Aorta (tissue), 5 donors: ENCODE data around the gene PGAP1. TPM values are rescaled to one million over a fixed set of nuclear protein-coding genes. Genes with fewer than 3 reads are reported as not detected.

ENCODE experiments used
- ATAC-seq: fragments of 200-7000 bp; cut with Tn5 transposase; one replicate; pipeline ENCODE4 v1.9.1; 2022; ENCODE audit warnings: moderate library complexity; ENCODE audit not compliant: low FRiP score
- DNase-seq, 2 donors: peaks; one replicate each; pipeline ENCODE4 v3.0.0-alpha.2; 2020
- H3K27ac ChIP-seq, 2 donors: one replicate each; pipeline ENCODE4 v1.5.1; 2013; ENCODE audit warnings: low read length in 2 of 2, mild to moderate bottlenecking in 2 of 2, moderate library complexity in 2 of 2, control low read depth in 1 of 2, inconsistent platforms in 1 of 2, low read depth in 1 of 2
- H3K27me3 ChIP-seq, 2 donors: one replicate each; pipeline ENCODE4 v1.6.1; 2013; ENCODE audit warnings: control low read depth in 1 of 2, low read length in 1 of 2, mild to moderate bottlenecking in 1 of 2, moderate library complexity in 1 of 2; ENCODE audit not compliant: insufficient read depth in 2 of 2, control insufficient read depth in 1 of 2
- H3K36me3 ChIP-seq, 2 donors: one replicate each; pipeline ENCODE4 v1.6.1; 2013; ENCODE audit warnings: control low read depth in 1 of 2, low read length in 1 of 2, mild to moderate bottlenecking in 1 of 2; ENCODE audit not compliant: insufficient read depth in 2 of 2, control insufficient read depth in 1 of 2
- H3K4me1 ChIP-seq, 2 donors: one replicate each; pipeline ENCODE4 v1.6.1; 2013; ENCODE audit warnings: low read length in 2 of 2, control low read depth in 1 of 2, mild to moderate bottlenecking in 1 of 2, moderate library complexity in 1 of 2; ENCODE audit not compliant: insufficient read depth in 2 of 2, control insufficient read depth in 1 of 2
- H3K4me3 ChIP-seq, 2 donors: one replicate each; pipeline ENCODE4 v1.5.1; 2013; ENCODE audit warnings: low read length in 2 of 2, control low read depth in 1 of 2, mild to moderate bottlenecking in 1 of 2
- H3K9me3 ChIP-seq: one replicate; pipeline ENCODE4 v1.6.1; 2013; ENCODE audit warnings: mild to moderate bottlenecking, low read length; ENCODE audit not compliant: control insufficient read depth
- WGBS, 2 donors: extraction: QIAGEN DNeasy Blood & Tissue Kit; methylation state at CpG; one replicate each; pipeline ENCODE4 v1.1.7; 2013; 5-methylcytosine and 5-hydroxymethylcytosine counted together
- intact Hi-C, 2 donors: fragments of 100-400 bp; cut with DNase I; formaldehyde crosslinking; loops; one replicate each; pipeline versions ENCODE4 v1.14.2 to v1.15.0; 2022
- polyA plus RNA-seq, 2 donors: library from polyadenylated mRNA; stranded (reverse); fragments of 200-250 nt; gene quantifications; one replicate each; pipeline ENCODE4 v1.2.3, GENCODE V29; 2013
- total RNA-seq, 2 donors: library from RNA; stranded (reverse); fragmentation: NEBNext Ultra II Directional; extraction: Animal tissue kit (Norgen Biotek cat#: 25700); gene quantifications; one replicate each; pipeline ENCODE4 v1.2.1, GENCODE V29; 2021
- donor health status: healthy with polysubstance abuse.
- donor health status: Bipolar disorder and iron deficiency.
- donor health status: DM: no; HTN: no; CAD: no.
- donor health status: DM: no; HTN: no; CAD: no.
- donor health status: DM: yes; HTN: yes; CAD: no.

The PGAP1 gene
- total and polyA plus RNA-seq, 4 donors = 1.4 to 10.9 (median 6.0) TPM

DNA sequence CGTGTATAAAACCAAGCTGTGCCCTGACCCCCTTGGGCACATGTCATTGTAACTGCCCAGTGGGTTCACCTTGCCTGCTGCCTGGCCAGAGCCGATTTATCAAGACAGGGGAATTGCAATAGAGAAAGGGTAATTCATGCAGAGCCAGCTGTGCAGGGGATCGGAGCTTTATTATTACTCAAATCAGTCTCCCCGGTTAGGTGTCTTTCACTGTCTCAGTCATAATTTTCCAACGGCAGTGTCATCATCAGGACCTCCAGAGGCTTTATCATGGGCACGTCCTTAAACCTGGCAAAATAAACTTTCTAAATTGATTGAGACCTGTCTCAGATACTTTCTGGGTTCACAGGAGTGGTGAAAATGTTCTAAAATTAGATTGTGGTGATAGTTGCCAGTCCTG lies 29.6 kb upstream of the PGAP1 start:
- intact Hi-C loops = no loop called here
- Histone ChIP-seq H3K4me1 (no peaks in the 10 kb centered on the region), H3K27me3 (no peaks in the 10 kb centered on the region), H3K4me3 (no peak overlapping the region), H3K9me3 (no peaks in the 10 kb centered on the region), H3K36me3 (no peaks in the 10 kb centered on the region), H3K27ac (no peak overlapping the region)
- 67 to 71% methylated on average over 6 of the region's 6 CpGs for WGBS, 2 donors
- DNase-seq = no peak
- no peak for ATAC-seq

DNA sequence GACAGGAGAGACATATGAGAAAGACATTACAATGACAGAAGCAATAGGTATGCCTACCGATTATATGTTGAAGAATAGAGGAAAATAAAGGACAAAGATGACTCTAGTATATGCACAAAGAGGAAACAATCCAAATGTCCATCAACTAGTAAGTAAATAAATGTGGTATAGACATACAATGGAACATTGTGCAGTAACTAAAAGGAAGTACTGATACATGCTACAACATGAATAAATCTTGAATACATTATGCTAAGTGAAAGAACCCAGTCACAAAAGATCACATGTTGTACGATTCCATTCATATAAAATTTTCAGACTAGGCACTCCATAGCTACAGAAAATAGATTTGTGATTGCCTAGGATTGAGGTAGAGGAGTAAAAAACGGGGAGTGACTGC lies 28.5 kb upstream of the PGAP1 start:
- no peak overlapping the region for H3K4me3 ChIP-seq
- intact Hi-C loops = no loop called here
- no peaks in the 10 kb centered on the region for H3K9me3 ChIP-seq
- 46 to 77% methylated on average over 3 of the region's 3 CpGs for WGBS, 2 donors
- no peaks in the 10 kb centered on the region for H3K27me3 ChIP-seq
- DNase-seq (no peak), ATAC-seq (no peak)
- H3K4me1 ChIP-seq = no peaks in the 10 kb centered on the region
- H3K27ac ChIP-seq = no peak overlapping the region
- H3K36me3 ChIP-seq = no peaks in the 10 kb centered on the region

DNA sequence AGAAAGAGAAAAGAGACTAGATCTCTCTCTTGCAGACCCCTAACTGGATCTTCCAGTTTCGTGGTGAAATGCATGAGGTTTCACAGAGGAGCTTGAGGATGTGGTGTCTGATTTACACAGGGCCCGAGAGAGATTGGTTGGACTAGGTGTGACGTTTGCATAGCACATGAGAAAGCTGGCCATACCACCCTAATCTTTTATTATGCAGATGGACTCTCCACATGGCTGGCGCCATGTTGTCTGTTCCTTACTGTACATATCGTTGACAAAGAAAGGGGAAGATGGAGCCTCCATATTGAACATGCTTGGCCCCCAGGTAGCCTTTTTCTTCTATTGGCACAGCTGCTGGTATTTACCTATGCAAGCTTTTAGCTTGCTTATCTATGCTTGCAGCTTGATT lies 27.5 kb upstream of the PGAP1 start:
- ATAC-seq = no peak
- Histone ChIP-seq H3K4me3 (no peak overlapping the region), H3K4me1 (no peaks in the 10 kb centered on the region), H3K27me3 (no peaks in the 10 kb centered on the region), H3K27ac (no peak overlapping the region), H3K36me3 (no peaks in the 10 kb centered on the region), H3K9me3 (no peaks in the 10 kb centered on the region)
- no peak for DNase-seq
- WGBS, 2 donors = 87 to 92% methylated on average over 5 of the region's 5 CpGs
- intact Hi-C loops = no loop called here

DNA sequence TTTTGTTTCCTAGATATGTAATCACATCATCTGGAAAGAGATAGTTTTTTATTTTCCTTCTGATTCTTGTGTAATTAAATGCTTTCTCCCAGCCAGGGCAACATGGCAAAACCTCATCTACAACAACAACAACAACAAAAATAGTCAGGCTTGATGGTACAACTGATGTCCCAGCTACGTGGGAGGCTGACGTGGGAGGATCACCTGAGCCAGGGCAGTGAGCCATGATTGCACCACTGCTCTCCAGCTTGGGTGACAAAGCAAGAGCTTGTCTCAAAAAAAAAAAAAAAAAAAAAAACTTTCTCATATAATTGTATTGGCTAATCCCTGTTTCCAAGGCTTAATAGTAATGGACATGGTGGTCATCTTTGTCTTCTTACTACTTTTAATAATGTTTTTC lies 26.4 kb upstream of the PGAP1 start:
- intact Hi-C loops = no loop called here
- WGBS, 2 donors = 93 to 98% methylated on average over 2 of the region's 2 CpGs
- no peak for ATAC-seq
- Histone ChIP-seq H3K4me1 (no peaks in the 10 kb centered on the region), H3K4me3 (no peak overlapping the region), H3K27me3 (no peaks in the 10 kb centered on the region), H3K27ac (no peak overlapping the region), H3K9me3 (no peaks in the 10 kb centered on the region), H3K36me3 (no peaks in the 10 kb centered on the region)
- no peak for DNase-seq

DNA sequence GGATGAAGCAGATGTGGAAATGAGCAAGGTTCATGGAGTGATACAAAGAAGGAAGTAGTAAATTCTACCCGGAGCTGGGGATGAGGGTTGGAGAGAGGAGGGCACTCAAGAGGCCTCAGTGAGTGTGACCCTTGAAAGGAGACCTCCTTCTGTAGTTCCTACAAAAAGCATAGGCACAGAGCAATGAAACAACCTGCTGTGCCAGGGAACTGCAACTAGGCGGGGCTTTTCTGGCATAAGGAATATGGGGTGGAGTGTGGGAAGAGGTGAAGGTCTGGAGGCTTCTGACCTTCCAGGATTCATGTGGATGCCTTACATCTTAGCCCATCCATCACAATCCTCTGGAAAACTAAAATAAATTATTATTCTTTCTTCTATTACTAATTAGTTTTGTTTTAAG lies 25.5 kb upstream of the PGAP1 start:
- intact Hi-C loops = no loop called here
- no peak for ATAC-seq
- DNase-seq = no peak
- no peaks in the 10 kb centered on the region for H3K4me1 ChIP-seq
- H3K9me3 ChIP-seq = no peaks in the 10 kb centered on the region
- no peaks in the 10 kb centered on the region for H3K36me3 ChIP-seq
- no peak overlapping the region for H3K27ac ChIP-seq
- no peaks in the 10 kb centered on the region for H3K27me3 ChIP-seq
- 57 to 65% methylated on average over 2 of the region's 2 CpGs for WGBS, 2 donors
- no peak overlapping the region for H3K4me3 ChIP-seq

DNA sequence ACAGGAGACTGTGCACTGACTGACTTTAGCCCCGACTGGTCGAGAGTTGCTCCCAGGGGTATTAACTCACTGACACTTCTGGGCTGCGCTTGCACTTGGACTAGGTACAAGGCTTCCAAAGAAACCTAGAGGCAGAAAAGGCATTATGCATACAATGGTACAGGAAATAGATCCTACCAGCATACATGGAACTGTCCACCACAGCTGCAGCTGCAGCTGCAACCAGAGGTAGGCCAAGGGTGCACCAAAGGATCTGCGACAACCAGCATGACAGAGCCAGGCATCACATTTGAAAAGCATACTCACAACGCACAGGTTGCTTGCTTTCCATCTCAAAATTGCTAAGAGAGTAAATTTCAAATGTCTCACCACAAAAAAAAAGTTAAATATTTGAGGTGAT lies 22.6 kb upstream of the PGAP1 start:
- no peaks in the 10 kb centered on the region for H3K27me3 ChIP-seq
- H3K36me3 ChIP-seq = no peaks in the 10 kb centered on the region
- 47 to 63% methylated on average over 5 of the region's 5 CpGs for WGBS, 2 donors
- H3K4me3 ChIP-seq = no peak overlapping the region
- ATAC-seq (no peak), DNase-seq (no peak)
- H3K27ac ChIP-seq = no peak overlapping the region
- no peaks in the 10 kb centered on the region for H3K9me3 ChIP-seq
- no peaks in the 10 kb centered on the region for H3K4me1 ChIP-seq
- intact Hi-C loops = no loop called here

DNA sequence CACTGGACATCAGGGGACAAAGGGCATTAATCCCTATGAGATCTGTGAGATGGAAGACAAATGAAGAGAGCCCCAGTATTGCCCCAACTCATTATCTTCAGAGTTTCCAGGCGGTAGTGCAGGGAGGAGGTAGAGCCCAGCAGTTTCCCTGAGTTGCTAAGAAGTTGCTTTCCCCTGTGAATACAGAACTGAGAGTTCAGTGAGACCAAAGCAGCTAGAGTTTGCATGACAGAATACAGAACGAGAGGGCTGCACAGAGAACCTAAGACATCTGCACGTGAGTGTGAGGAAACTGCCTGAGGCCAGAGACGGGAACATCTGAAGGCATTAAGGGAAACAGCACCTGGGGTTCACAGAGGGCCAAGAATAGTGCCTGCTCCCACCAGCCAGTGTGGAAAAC lies 18.1 kb upstream of the PGAP1 start:
- H3K4me3 ChIP-seq = no peak overlapping the region
- no peak overlapping the region for H3K27ac ChIP-seq
- no peaks in the 10 kb centered on the region for H3K27me3 ChIP-seq
- H3K9me3 ChIP-seq = no peaks in the 10 kb centered on the region
- DNase-seq (no peak), ATAC-seq (no peak)
- WGBS, 2 donors = 64 to 70% methylated on average over 4 of the region's 4 CpGs
- intact Hi-C loops = no loop called here
- no peaks in the 10 kb centered on the region for H3K4me1 ChIP-seq
- H3K36me3 ChIP-seq = no peaks in the 10 kb centered on the region

DNA sequence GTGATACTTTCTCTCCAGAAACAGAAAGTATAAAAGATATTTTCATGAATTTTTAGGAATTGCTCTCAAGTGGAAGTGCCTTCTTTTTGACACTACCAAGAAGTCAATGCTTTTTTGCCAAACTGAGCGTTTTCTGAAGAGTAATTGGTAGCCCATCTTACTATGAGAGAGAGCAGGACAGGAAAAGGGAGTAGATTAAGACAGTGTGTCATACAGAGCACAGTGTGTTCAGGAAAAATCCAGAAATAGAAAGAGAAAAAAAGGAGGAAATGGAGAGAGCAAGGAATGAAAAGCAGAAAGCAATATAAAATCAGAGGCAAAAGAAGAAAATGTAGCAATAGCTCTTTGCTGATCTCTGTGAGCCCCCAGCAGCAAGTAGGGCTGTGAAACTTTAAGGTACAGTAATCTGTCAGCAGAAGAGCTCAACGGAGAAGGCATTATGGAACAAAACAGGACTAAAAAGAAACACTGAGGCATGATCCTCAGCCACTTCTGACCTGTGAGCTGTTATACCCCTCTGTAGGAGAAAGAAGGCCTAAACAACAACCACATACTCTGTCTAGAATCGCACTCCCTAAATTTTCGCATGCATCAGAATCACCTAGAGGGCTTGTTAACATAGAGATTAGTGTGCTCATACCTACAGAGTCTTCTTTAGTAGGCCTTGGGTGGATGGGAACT lies 15.0 kb upstream of the PGAP1 start:
- ATAC-seq (no peak), DNase-seq (no peak)
- Histone ChIP-seq H3K27ac (no peak overlapping the region), H3K4me3 (no peak overlapping the region), H3K9me3 (no peaks in the 10 kb centered on the region), H3K27me3 (no peaks in the 10 kb centered on the region), H3K4me1 (no peaks in the 10 kb centered on the region), H3K36me3 (no peaks in the 10 kb centered on the region)
- intact Hi-C loops = no loop called here
- WGBS, 2 donors = 59 to 63% methylated on average over 4 of the region's 4 CpGs

DNA sequence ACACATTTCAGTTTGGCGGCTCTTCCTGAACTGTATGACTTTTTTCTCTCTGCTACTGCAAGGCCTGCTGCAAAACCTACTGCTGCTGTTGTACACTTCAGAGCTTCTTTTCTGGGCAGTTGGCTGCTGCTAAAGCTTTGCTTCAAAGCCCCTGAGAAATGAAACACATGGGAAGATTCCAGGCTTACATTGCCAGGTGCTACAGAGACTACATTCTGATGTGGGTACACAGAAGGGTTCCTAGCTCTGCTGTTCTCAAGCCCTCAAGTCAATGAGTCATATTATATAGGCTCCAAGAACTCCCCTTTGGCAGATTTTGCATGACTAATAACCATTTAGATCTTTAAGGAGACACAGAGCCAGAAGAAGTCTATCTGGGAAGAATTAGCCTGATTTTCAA lies 12.9 kb upstream of the PGAP1 start:
- ATAC-seq = no peak
- H3K4me1 ChIP-seq = no peaks in the 10 kb centered on the region
- H3K36me3 ChIP-seq = no peaks in the 10 kb centered on the region
- H3K4me3 ChIP-seq = no peak overlapping the region
- DNase-seq = no peak
- H3K27ac ChIP-seq = no peak overlapping the region
- no peaks in the 10 kb centered on the region for H3K27me3 ChIP-seq
- 86 to 94% methylated on average over 1 of the region's 1 CpG for WGBS, 2 donors
- intact Hi-C loops = no loop called here
- H3K9me3 ChIP-seq = no peaks in the 10 kb centered on the region
